ENCODE measurements around the gene DCAF11.

The DCAF11 gene

DNA sequence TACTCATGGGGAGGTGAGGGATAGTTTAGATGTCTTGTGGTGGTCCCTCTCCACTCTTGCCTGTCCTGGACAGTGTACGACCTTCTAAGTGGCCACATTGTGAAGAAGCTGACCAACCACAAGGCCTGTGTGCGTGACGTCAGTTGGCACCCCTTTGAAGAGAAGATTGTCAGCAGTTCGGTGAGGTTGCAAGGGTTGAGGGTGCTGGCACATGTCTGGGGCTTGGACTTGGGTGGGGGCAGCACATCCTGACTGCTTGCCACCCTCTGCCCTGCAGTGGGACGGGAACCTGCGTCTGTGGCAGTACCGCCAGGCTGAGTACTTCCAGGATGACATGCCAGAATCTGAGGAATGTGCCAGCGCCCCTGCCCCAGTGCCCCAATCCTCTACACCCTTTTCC lies 8.3 kb downstream of the DCAF11 start:
- no peak for DNase-seq

DNA sequence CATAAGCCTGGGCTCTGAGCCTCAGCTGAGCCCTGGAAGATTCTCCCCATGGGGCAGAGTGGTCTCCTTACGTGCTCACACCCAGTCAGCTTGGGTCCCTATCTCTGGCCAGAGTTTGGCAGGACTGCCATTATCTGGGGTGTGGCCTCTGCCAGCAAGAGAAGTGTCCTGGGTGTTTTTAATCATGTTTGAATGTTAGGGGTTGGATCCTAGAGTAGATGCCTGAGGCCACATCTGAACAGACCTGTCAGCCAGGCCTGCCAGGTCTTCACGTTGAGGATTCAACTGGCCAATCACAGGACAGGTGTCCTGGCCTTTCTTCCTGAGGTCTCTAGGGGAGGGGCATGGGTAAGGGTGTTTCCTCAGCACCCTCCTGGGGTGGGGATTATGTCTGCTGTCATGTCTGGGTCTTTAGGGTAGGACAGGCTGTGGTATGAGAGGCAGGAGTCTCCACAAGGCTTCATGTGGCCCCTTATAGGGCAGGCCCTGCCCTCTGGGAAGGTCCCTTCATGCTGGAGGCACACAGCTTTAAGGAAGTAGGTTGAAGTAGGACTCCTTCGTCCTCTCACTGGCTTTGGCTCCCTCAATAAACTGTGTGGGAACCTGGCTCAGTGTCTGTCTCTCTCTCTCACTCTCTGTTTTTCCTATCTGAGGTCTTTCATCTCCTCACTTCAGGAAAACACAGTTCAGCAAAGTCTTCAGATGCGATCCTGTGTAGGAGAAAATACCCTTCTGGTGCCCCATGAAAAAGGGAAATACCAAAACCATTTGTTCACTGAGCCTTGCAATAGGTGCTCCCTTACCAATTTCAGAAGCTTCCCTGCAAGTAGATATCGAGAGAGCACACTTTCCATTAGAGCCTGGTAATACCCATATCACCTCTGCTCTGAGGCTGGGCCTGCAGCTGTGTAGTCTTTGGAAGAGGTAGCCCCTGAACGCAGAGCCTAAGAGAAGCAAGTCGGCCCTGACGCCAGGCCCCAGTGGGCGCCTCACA lies 9.1 kb downstream of the DCAF11 start:
- no peak for DNase-seq

DNA sequence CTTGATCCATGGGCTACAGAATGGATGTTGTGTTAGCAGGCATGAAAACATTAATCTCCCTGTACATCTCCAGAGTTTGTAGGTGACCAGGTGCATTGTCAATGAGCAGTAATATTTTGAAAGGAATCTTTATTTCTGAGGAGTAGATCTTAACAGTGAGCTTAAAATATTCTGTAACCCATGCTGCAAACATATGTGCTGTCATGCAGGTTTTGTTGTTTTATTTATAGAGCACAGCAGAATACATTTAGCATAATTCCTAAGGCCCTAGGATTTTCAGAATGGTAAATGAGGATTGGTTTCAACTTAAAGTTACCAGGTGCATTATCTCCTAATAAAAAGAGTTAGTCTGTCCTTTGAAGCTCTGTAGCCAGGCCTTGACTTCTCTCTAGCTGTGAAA lies 12.4 kb downstream of the DCAF11 start:
- DNase-seq, result no peak

DNA sequence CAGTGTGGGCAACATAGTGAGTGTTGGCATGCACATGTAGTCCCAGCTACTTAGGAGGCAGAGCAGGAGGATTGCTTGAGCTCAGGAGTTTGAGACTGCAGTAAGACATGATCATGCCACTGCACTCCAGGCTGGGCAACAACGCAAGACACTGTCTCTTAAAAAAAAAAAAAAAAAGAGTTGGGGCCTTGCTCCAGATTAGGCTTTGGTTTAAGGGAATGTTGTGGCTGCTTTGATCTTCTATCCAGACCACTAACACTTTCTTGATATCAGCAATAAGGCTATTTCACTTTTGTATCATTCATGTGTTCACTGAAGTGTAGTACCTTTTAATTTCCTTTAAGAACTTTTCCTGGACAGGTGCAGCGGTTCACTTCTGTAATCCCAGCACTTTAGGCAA lies 13.1 kb downstream of the DCAF11 start:
- no peak for DNase-seq

DNA sequence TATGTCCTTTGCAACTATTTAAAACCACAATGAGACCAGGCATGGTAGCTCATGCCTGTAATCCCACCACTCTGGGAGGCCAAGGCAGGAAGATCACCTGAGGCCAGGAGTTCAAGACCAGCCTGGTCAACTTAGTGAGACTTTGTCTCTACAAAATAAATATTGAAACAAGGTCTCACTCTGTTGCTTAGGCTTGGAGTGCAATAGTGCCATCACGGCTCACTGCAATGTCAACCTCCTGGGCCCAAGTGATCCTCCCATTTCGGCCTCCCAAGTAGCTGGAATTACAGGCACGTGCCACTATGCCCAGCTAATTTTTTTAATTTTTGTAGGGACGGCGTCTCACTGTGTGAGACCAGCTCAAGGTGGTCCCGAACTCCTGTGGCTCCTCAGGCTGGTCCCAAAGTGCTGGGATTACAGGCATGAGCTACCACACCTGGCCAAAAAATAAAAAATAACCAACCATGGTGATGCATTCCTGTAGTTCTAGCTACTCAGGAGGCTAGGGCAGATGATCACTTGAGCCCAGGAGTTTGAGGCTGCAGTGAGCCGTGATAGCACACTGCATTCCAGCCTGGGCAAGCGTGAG lies 14.9 kb downstream of the DCAF11 start:
- no peak for DNase-seq

DNA sequence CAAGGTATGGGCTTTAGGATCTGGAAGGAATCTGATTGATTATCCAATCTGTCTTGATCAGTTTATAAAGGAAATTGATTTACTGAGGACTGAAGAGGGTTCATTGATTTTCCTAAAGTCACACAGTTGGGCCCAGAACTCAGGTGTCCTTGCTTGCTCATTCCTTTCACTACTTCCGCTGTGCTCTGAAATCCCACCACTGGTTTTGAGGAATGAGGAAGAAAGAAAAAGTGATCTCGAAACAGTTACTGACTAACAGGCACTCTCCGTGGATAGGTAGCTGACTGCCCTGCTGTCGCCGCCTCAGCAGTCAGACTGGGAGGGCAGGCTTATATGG lies 15.8 kb downstream of the DCAF11 start, which contains the start of gene FITM1:
Gene FITM1 (plus strand): TSS at position 280 of the 337 bp plus-strand sequence. CDS start 905 bp downstream, outside the sequence.
- no peak for DNase-seq

DNA sequence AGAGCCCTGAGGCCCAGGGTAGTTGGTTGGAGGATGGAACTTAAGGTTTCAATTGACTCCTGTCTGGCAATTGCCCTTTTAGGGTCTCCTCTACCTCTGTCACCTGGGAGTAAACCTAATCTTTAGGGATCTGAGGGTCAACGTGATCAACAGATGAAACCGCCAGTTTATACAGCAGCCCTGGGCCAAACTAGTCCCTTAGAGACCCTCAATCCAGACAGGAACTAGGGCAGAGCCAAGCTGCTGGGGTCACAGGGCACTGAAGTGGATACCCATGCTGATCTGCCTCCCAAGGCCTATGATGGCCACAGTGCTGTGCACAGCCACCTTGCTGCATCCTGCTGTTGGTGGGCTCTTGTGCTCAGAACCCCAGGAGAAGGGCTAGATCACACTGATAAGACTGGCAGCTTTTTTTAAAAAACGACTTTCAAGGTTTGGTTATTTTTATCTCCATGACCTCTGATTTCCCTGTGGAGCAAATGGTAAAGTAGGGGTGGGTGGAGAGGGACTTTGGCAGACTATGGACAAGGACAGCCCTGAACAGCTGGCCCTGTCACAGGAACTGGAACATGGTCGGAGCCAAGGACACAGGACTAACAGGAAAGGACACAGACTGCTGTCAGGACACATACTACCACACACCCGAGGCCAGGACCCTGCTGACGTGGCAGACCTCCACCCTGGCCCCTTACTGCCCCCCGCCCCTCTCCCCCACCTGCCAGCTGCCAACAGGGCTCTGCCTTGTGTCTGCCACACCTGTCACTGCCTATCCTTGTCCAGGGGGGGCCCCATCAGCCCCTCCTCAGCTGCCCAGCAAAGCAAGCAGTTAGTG lies 16.4 kb downstream of the DCAF11 start:
- DNase-seq, result no peak

DNA sequence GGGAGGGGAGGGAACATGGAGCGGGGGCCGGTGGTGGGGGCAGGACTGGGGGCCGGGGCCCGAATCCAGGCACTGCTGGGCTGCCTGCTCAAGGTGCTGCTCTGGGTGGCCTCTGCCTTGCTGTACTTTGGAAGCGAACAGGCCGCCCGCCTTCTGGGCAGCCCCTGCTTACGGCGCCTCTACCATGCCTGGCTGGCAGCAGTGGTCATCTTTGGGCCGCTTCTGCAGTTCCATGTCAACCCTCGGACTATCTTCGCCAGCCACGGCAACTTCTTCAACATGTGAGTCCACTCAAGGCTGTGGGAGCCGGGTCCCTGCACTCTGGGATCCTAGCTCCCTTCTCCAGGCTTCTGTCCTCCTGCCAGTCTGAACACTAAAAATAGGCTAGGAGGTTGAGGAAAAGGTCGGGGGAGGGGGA lies 17.0 kb downstream of the DCAF11 start:
- DNase-seq, result no peak

DNA sequence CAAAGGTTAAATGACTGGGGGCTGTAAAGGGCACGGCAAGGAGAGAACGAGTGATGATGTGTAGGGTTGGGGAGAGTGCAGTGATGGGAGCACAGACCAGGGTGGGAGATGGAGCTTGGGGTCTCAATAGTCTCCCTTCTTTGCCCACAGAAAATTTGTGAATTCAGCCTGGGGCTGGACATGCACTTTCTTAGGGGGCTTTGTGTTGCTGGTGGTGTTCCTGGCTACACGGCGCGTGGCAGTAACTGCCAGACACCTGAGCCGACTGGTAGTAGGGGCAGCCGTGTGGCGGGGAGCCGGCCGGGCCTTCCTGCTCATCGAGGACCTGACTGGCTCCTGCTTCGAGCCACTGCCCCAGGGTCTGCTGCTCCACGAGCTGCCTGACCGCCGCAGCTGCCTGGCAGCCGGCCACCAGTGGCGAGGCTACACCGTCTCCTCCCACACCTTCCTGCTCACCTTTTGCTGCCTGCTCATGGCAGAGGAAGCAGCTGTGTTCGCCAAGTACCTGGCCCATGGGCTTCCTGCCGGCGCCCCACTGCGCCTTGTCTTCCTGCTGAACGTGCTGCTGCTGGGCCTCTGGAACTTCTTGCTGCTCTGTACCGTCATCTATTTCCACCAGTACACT lies 17.6 kb downstream of the DCAF11 start:
- no peak for DNase-seq

DNA sequence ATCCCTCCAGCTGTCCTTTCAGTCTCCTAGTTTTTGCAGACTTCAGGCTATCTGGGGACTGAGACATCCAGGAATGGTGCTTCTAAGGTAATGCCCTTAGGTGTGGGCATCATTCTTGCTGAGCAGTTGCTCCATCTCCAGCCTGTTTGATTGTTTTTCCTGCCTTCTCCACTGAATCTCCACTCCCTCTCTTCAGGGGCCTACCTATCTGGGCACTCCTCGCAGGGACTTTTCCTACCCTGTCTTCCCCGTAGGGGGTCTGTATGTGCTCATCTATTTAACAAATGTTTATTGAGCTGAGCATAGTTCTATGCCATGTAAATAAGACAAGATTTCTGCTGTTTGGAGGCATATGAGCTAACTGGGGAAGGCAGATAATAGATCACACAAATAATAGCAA lies 18.4 kb downstream of the DCAF11 start:
- DNase-seq, result no peak

DNA sequence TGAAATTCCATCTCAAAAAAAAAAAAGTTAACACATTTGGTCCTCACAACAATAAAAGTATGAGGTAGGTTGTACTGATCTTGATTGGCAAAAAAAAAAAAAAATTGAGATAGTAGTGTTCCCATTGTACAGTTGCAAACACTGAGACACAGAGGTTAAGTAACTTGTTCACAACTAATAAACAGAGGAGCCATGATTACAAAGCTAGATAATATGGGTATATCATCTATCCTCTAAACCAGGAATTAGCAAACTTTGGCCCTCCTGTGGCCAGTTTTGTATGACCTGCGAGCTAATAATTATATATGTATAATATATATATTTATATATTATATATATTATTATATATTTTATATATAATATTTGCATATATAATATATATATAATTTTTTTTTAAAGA lies 19.2 kb downstream of the DCAF11 start:
- DNase-seq, result no peak

DNA sequence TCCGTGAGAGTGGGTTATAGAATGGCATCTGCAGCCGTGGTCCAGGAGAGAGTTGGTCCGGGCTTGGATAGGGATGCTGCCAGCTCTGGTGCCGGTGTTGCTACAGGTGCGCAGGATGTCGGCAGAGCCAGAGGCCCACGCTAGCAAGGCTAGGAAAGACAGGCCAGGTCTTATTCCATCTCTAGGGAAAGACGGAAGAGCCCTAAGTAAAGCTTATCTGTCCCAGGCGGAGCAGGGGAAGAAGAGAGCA lies 20.9 kb downstream of the DCAF11 start:
- no peak for DNase-seq

DNA sequence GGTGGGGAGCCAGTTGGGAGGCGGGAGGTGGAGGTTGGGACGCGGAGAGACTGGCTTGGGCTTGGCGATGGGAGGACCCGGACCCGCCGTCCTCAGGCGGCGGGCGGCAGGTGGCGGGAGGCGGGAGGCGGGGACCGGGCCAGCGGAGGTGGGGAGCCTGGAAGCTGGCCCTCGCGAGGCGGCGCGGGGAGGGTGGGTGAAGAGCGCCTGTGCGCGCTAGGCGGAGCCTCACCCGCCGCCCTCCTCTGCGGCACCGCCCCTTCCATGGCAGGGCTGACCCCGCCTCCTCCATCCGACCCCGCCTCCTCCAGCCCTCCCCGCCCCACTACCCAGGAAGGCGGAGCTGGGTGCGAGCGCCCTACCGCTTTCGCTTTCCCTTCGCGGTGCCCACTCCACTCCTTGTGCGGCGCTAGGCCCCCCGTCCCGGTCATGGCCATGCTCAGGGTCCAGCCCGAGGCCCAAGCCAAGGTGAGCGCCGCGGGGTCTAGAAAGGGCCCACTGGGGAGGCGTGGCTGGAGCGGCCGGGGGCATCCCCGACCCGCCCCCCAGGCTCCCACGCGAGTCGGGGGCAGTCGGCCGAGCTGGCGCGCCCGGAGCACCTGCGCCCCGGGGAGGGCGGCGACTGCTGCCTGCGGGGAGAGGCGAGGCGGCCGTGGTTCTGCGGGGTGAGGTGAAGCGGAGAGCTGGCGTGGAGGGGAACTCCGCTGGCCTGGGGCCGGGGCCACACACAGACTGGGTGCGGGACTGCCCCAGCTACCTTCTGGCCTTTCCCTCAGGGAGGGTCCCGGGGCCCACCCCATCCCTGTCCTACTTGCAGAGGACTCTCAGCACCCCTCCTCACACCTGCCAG lies 21.5 kb downstream of the DCAF11 start, which contains the start of gene PSME1:
Gene PSME1 (plus strand): TSS at position 361 of the 850 bp plus-strand sequence. CDS start 69 bp downstream, at position 430.
- DNase-seq, result peak; percentile 77

DNA sequence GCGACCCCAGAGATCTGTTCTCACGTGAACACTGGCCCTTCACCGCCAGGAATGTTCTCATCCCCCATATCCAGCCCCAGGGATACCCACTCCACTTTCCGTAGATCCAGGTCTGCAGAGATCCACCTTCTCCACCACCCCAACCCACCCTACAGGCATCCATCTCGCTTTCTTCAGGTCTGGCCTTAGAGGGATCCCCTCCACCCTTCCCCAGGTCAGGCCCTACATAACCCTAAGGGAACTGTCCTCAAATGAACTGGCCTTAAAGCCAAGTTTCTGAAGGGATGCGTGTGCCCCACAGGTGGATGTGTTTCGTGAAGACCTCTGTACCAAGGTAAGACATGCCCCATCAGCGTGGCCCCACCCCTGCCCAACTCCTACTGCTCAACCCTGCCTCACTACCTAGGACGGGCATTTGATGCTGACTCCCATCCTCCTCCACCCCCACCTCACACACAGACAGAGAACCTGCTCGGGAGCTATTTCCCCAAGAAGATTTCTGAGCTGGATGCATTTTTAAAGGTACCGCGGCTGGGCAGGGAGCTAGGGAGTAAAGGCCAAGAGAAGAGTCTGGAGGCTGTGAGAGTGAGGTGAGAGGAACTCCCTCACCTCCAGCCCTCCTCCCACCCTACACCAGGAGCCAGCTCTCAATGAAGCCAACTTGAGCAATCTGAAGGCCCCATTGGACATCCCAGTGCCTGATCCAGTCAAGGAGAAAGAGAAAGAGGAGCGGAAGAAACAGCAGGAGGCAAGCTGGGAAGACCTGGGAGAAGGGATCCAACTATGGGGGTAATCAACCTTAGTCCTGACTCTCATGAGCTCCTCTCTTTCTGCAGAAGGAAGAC lies 22.3 kb downstream of the DCAF11 start:
- no peak for DNase-seq

DNA sequence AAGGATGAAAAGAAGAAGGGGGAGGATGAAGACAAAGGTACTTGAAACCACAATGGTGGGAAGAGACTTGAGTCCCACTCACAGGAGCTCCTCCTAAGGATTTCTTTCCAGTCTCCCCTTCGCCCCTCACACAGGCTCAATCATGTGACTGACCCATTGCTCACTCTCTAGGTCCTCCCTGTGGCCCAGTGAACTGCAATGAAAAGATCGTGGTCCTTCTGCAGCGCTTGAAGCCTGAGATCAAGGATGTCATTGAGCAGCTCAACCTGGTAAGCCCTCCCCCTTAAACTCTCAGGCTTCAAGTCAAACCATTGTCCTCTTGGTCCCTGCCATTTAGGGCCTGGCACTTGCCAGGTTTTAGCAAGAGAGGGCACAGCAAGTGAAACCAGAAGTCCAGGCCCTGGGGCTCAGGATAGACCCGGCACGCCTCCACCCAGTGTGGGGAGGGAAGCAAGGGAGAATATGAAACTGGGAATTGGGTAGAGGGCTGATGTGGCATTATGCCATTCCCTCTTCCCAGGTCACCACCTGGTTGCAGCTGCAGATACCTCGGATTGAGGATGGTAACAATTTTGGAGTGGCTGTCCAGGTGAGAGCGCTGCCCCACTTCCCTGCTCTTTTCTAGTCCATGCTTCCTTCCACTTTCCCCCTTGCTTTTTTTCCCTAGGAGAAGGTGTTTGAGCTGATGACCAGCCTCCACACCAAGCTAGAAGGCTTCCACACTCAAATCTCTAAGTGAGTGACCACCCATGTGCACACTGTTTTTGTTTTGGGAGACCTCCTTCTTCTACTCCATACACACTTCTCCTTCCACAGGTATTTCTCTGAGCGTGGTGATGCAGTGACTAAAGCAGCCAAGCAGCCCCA lies 23.2 kb downstream of the DCAF11 start:
- no peak for DNase-seq

DNA sequence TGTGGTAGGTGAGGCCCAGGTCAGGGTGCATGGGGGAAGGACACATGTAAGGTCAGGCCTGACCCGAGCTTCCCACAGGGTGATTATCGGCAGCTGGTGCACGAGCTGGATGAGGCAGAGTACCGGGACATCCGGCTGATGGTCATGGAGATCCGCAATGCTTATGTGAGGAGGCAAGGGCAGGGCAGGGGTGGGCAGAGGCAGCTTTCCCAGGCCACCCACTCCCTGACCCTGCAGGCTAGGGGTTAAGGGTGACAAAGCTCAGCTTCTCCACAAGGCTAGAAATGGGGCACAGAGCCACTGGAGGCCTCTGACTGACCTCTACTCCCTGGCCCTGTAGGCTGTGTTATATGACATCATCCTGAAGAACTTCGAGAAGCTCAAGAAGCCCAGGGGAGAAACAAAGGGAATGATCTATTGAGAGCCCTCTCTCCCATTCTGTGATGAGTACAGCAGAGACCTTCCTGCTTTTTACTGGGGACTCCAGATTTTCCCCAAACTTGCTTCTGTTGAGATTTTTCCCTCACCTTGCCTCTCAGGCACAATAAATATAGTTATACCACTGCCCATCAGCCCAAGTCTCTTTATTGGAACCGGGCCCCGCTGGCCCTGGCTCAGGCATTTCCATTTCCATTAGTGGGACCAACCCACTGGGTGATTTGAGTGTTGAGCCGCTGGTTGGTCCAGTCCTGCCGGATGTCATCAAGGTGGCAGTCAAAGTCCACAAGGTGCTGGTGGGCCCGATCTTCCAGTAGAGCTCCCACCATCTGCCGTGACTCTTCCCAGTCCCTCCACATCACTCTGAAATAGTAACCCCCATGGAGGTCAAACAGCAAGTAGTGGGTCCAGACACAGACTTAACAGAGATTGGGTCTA lies 24.1 kb downstream of the DCAF11 start:
- no peak for DNase-seq

DNA sequence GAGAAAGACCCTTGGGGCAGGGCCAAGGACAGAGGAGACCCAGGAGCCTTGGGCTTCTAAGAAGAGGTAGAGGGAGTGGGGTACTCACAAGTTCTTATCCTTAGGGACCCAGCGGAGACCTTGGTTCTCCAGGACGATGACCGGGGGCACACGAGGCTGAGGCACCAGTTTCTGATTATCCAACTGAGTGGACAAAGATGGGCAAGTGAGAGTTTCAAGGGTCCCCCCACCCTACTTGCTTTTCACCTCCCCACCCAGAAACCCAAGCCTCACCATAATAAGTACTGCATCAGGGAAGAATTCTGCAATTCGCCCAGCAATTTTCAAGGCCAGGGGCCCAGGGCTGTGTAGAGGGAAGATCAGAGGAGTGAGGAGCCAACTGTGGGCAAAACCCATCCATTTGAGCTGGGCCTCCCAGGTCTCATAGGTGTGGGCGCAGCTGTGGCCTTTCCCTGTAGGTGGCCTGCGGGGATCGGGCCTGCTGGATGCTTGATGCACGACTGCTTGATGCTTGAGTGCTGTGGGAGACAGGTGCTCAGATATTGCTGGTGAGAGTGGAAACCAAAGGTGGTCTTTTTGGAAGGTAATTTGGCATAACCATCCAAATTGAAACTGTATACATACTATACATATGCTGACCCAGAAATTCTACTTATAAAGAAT lies 24.8 kb downstream of the DCAF11 start:
- no peak for DNase-seq

DNA sequence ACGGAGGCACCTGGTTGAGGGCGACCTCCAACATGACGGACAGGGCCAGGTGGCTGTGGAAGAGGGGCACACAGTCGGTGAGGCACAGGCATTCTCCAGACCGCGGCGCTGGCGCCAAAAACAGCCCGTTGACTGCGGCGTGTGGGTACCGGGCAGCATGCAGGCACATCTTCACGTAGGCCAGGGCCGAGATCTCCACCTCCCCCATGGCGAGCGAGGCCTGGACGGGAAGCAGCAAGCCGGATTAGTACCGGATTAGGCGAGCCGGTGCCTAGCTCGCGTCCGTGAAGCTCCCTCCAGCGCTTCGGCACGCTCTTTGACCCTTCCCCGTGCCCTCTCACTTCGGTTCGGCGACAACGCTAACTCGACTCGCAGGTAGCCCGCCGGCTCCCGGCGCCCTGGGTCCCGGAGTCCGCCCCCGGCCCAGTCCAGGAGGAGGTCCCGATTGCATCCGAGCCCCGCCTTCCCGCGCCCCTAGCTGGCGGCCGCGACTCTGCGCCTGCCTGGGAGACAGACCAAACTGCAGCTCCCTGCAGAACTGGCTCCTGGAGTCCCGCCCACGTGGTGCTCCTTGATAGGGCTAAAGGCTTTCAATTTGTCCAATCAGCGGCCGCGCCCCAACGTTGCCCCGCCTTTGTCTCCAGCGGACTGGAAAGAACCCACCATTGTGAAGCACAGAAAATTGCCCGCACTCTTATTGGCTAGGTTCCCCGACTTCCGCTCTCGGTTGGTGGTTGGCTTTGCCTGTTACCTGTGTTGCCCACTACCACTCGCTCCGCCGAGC lies 26.7 kb downstream of the DCAF11 start, which contains the start of gene EMC9:
Gene EMC9 (minus strand): TSS at position 495 of the 784 bp plus-strand sequence. CDS start 287 bp downstream, at position 208.
- peak; percentile 98 for DNase-seq

Data from NCI-H1417 treated with DMSO at 0.1 percent for 48 hours (cell line).